GM23338 (cell line): ENCODE results near the gene SLC22A3. TPM values are rescaled to one million over a fixed set of nuclear protein-coding genes. Genes with fewer than 3 reads are reported as not detected.

Experiments used
- ATAC-seq: fragments of 200-7000 bp; cut with Tn5 transposase; 3 replicates; pipeline ENCODE4 v1.9.1; 2020
- DNase-seq: peaks from one replicate; pipeline ENCODE4 v3.0.0-alpha.2; 2015; ENCODE audit warnings: low spot score
- H2AFZ ChIP-seq: fragments of 200-600 bp; sonication (generic); 2 replicates; pipeline ENCODE4 v1.8.0; 2016; ENCODE audit warnings: antibody characterized with exemption, mild to moderate bottlenecking, moderate library complexity
- H3F3A ChIP-seq: fragments of 200-600 bp; sonication (generic); replicated peaks from 2 replicates; pipeline ENCODE4 v1.8.0; 2017; ENCODE audit warnings: antibody characterized with exemption, mixed run types, low read depth
- H3K27ac ChIP-seq: fragments of 200-600 bp; sonication (generic); 2 replicates; pipeline ENCODE4 v1.6.1; 2016; ENCODE audit warnings: low read depth
- H3K27me3 ChIP-seq: fragments of 200-600 bp; sonication (generic); 2 replicates; pipeline ENCODE4 v1.8.0; 2016; ENCODE audit warnings: mild to moderate bottlenecking, mixed run types, moderate library complexity; ENCODE audit not compliant: insufficient read depth
- H3K36me3 ChIP-seq: fragments of 200-600 bp; sonication (generic); 2 replicates; pipeline ENCODE4 v1.8.0; 2016; ENCODE audit warnings: mild to moderate bottlenecking; ENCODE audit not compliant: insufficient read depth
- H3K4me1 ChIP-seq: fragments of 200-600 bp; sonication (generic); 2 replicates; pipeline ENCODE4 v1.8.0; 2016; ENCODE audit warnings: mild to moderate bottlenecking, moderate library complexity; ENCODE audit not compliant: insufficient read depth
- H3K4me2 ChIP-seq: fragments of 200-600 bp; sonication (generic); 2 replicates; pipeline ENCODE4 v1.7.1; 2017; ENCODE audit warnings: mixed run types
- H3K4me3 ChIP-seq: fragments of 200-600 bp; sonication (generic); 2 replicates; pipeline ENCODE4 v1.6.1; 2016; ENCODE audit warnings: mixed run types
- H3K79me2 ChIP-seq: fragments of 200-600 bp; sonication (generic); replicated peaks from 2 replicates; pipeline ENCODE4 v1.8.0; 2017; ENCODE audit warnings: mild to moderate bottlenecking; ENCODE audit not compliant: insufficient read depth
- H3K9me2 ChIP-seq: fragments of 200-600 bp; sonication (generic); 2 replicates; pipeline ENCODE4 v1.8.0; 2017; ENCODE audit not compliant: insufficient read depth
- H4K20me1 ChIP-seq: fragments of 200-600 bp; sonication (generic); replicated peaks from 2 replicates; pipeline ENCODE4 v1.8.0; 2017; ENCODE audit warnings: mild to moderate bottlenecking; ENCODE audit not compliant: insufficient read depth
- H3K27ac Mint-ChIP-seq: 2 replicates; pipeline ENCODE4 v1.8.0; 2020; ENCODE audit warnings: inconsistent platforms, mild to moderate bottlenecking, moderate library complexity, mixed read lengths
- H3K27me3 Mint-ChIP-seq: 3 replicates; pipeline ENCODE4 v1.8.0; 2022; ENCODE audit warnings: low read depth, mild to moderate bottlenecking, moderate library complexity, mixed read lengths, inconsistent platforms; ENCODE audit not compliant: insufficient read depth, poor library complexity
- H3K36me3 Mint-ChIP-seq: 3 replicates; pipeline ENCODE4 v1.8.0; 2021; ENCODE audit warnings: low read depth, mild to moderate bottlenecking, inconsistent platforms, moderate library complexity, mixed read lengths
- H3K4me1 Mint-ChIP-seq: 3 replicates; pipeline ENCODE4 v1.8.0; 2020; ENCODE audit warnings: mild to moderate bottlenecking, inconsistent platforms, mixed read lengths
- H3K4me3 Mint-ChIP-seq: 3 replicates; pipeline ENCODE4 v1.8.0; 2021; ENCODE audit warnings: moderate library complexity, mild to moderate bottlenecking, inconsistent platforms, mixed read lengths
- H3K9me3 Mint-ChIP-seq: 3 replicates; pipeline ENCODE4 v1.8.0; 2020; ENCODE audit warnings: moderate library complexity, mild to moderate bottlenecking, inconsistent platforms, mixed read lengths
- CREB1 ChIP-seq: fragments of 250-450 bp; sonication (Bioruptor Pico); IDR thresholded peaks from 2 replicates; pipeline ENCODE4 v1.5.0; 2020; ENCODE audit warnings: low read depth, mild to moderate bottlenecking, moderate library complexity
- CTCF ChIP-seq, 2 experiments: fragments of 200-600 bp in 1 of 2; sonication (generic) in 1 of 2; conservative IDR thresholded peaks; 2 replicates each; pipeline versions ENCODE4 v1.5.1 to v1.6.1; 2016 to 2017; ENCODE audit warnings: antibody characterized with exemption in 2 of 2, low read depth in 2 of 2, mild to moderate bottlenecking in 2 of 2, moderate library complexity in 1 of 2
- ETS1 ChIP-seq: IDR thresholded peaks from 2 replicates; pipeline ENCODE4 v1.6.1; 2016; ENCODE audit warnings: antibody characterized with exemption
- EZH2 ChIP-seq: fragments of 200-600 bp; sonication (generic); IDR thresholded peaks from one replicate; pipeline ENCODE4 v1.8.0; 2017; ENCODE audit warnings: antibody characterized with exemption, mild to moderate bottlenecking, low read depth; ENCODE audit not compliant: unreplicated experiment
- EZH2phosphoT487 ChIP-seq: fragments of 200-600 bp; sonication (generic); IDR thresholded peaks from one replicate; pipeline ENCODE4 v1.8.1; 2018; ENCODE audit warnings: antibody characterized with exemption; ENCODE audit not compliant: unreplicated experiment
- JUNB ChIP-seq: IDR thresholded peaks from one replicate; pipeline ENCODE4 v1.6.1; 2016; ENCODE audit warnings: antibody characterized with exemption; ENCODE audit not compliant: unreplicated experiment
- NANOG ChIP-seq: IDR thresholded peaks from 2 replicates; pipeline ENCODE4 v1.6.1; 2016; ENCODE audit warnings: antibody characterized with exemption, borderline replicate concordance
- POLR2AphosphoS5 ChIP-seq: IDR thresholded peaks from 2 replicates; pipeline ENCODE4 v1.6.1; 2016; ENCODE audit warnings: antibody characterized with exemption, low read depth
- REST ChIP-seq: IDR thresholded peaks from one replicate; pipeline ENCODE4 v1.6.1; 2018; ENCODE audit warnings: antibody characterized with exemption; ENCODE audit not compliant: unreplicated experiment
- STAT1 ChIP-seq: IDR thresholded peaks from one replicate; pipeline ENCODE4 v1.6.1; 2016; ENCODE audit warnings: antibody characterized with exemption; ENCODE audit not compliant: unreplicated experiment
- ZNF114 ChIP-seq: fragments of 250-450 bp; sonication (Bioruptor Pico); IDR thresholded peaks from 2 replicates; pipeline ENCODE4 v1.5.0; 2020; ENCODE audit warnings: mild to moderate bottlenecking, moderate library complexity
- ZNF331 ChIP-seq: fragments of 250-450 bp; sonication (Bioruptor Pico); IDR thresholded peaks from 2 replicates; pipeline ENCODE4 v1.5.0; 2020; ENCODE audit warnings: low read depth, mild to moderate bottlenecking, moderate library complexity
- ZNF462 ChIP-seq: fragments of 250-450 bp; sonication (Bioruptor Pico); IDR thresholded peaks from 2 replicates; pipeline ENCODE4 v1.5.0; 2020; ENCODE audit warnings: mild to moderate bottlenecking, moderate library complexity
- polyA plus RNA-seq: library from polyadenylated mRNA; unstranded; fragments of >200 nt; fragmentation: Nextera tagmentation; extraction: Ambion mirVana; gene quantifications from 2 replicates; pipeline ENCODE4 v1.2.1, GENCODE V29; 2016
- total RNA-seq: library from RNA; depleted of rRNA; stranded (reverse); fragments of >200 nt; shearing (Covaris generic); gene quantifications from 2 replicates; pipeline ENCODE4 v1.2.3, GENCODE V29; 2014

Gene SLC22A3
- total and polyA plus RNA-seq, 2 experiments from 2014 or later, result 0.78 to 3.2 TPM

GRCh38 chr6:160347259-160348222, 637 bp upstream of the SLC22A3 start:
- Mint-ChIP-seq H3K36me3 (peaks cover 2% of the 10 kb centered on the region; the same call in 1 of the 3 replicates), H3K27me3 (peaks cover 41% of the 10 kb centered on the region), H3K4me3 (peak overlapping the region; percentile 17; the same call in 2 of the 3 replicates), H3K9me3 (no peaks in the 10 kb centered on the region; the same call in 2 of the 3 replicates), H3K27ac (no peak overlapping the region), H3K4me1 (peaks cover 11% of the 10 kb centered on the region)
- peak; percentile 62 for DNase-seq
- Histone ChIP-seq H3K9me2 (no peaks in the 10 kb centered on the region), H2AFZ (peak overlapping the region; percentile 96), H3K4me3 (peak overlapping the region; percentile 82), H3K4me1 (peaks cover 6% of the 10 kb centered on the region; the same call in 1 of the 2 replicates), H3F3A (peaks cover 10% of the 10 kb centered on the region; the same call in 1 of the 2 replicates), H3K27me3 (peaks cover 51% of the 10 kb centered on the region), H3K4me2 (peak overlapping the region; percentile 90), H3K36me3 (no peaks in the 10 kb centered on the region), H3K79me2 (no peaks in the 10 kb centered on the region; the same call in 1 of the 2 replicates), H4K20me1 (no peaks in the 10 kb centered on the region), H3K27ac (no peak overlapping the region)
- ATAC-seq, result peak; percentile 64
- no peak for TF ChIP-seq ETS1
- no peak for TF ChIP-seq JUNB
- TF ChIP-seq ZNF331 (CRISPR knock-in tag), result no peak
- TF ChIP-seq ZNF462 (CRISPR knock-in tag), result no peak
- no peak for TF ChIP-seq EZH2phosphoT487
- no peak for TF ChIP-seq REST
- peak; percentile 4; the same call in 1 of the 2 replicates for TF ChIP-seq CREB1
- no peak for TF ChIP-seq NANOG
- no peak for TF ChIP-seq POLR2AphosphoS5
- TF ChIP-seq EZH2, result peak; percentile 16
- no peak for TF ChIP-seq CTCF (conservative IDR thresholded peaks at IDR 0.05; ENCODE audit: low read depth in 2 of 2)
- TF ChIP-seq ZNF114 (CRISPR knock-in tag), result no peak
- TF ChIP-seq STAT1, result no peak
